ENCODE data around the gene GNG4.
"Not testable (repeated sequence)": the region's sequence is repeated elsewhere in the genome, so short reads cannot be mapped to it uniquely, and the experiment has no call there.

GNG4 gene

DNA sequence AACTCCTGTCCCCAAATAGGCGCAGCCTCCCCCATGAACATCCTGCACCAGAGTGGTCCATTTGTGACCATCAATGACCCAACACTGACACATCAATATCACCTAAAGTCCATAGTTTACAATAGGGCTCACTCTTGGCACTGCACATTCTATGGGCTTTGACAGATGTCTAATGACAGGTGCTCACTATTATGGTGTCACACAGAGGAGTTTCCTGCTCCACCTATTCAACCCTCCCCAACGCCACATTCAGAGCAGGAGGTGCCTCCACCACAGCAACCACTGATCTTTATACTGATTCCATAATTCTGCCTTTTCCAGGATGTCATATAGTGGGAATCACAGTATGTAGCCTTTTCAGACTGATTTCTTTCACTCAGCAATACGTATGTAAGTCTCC is 24.2 kb downstream of the GNG4 start:
- TF ChIP-seq EZH2phosphoT487 (IDR thresholded peaks at IDR 0.05; ENCODE audit: low read length) (no peak), EZH2 (optimal IDR thresholded peaks at IDR 0.05; ENCODE audit: low read depth, low read length) (no peak)
- TF ChIP-seq, protein P1, sequence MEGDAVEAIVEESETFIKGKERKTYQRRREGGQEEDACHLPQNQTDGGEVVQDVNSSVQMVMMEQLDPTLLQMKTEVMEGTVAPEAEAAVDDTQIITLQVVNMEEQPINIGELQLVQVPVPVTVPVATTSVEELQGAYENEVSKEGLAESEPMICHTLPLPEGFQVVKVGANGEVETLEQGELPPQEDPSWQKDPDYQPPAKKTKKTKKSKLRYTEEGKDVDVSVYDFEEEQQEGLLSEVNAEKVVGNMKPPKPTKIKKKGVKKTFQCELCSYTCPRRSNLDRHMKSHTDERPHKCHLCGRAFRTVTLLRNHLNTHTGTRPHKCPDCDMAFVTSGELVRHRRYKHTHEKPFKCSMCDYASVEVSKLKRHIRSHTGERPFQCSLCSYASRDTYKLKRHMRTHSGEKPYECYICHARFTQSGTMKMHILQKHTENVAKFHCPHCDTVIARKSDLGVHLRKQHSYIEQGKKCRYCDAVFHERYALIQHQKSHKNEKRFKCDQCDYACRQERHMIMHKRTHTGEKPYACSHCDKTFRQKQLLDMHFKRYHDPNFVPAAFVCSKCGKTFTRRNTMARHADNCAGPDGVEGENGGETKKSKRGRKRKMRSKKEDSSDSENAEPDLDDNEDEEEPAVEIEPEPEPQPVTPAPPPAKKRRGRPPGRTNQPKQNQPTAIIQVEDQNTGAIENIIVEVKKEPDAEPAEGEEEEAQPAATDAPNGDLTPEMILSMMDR (IDR thresholded peaks at IDR 0.05; ENCODE audit: low read length) = no peak
- H3K4me1 ChIP-seq (ENCODE audit: low read length) = no peaks in the 10 kb centered on the region
- H3K4me2 ChIP-seq (ENCODE audit: low read depth, low read length) = no peak overlapping the region

DNA sequence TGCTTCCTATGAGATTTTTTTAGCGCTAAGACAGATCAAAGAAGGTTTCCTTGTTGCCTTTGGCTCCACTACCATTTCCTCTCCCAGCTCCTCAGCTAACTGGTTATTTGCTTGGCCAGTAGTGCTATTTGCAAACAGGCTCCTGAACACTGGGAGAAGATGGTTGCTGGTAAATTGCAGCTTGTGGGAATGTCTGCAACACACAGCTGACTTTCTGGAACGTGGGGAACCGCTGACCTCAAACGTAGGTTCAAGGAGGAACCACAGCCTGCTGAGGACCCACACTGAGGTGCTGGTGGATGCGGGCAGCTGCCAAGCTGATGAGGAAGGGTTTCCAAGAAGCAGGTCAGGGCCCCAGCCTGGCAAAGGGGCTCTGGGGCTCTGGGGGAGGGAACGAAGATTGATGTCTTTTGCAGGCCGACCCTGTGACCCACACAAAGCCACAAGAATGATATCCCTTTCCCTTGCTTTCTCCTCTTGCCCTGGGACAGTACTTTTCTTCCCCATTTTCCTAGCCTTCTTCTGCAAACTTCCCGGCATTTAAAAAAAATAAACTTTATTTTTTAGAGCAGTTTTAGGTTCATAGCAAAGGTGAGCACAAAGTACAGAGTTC is 24.8 kb downstream of the GNG4 start:
- Histone ChIP-seq H3K9me2 (replicated peaks; ENCODE audit: insufficient read depth, low read length) (no peaks in the 10 kb centered on the region), H4K20me1 (ENCODE audit: insufficient read depth, low read length) (no peaks in the 10 kb centered on the region), H3K4me1 (ENCODE audit: low read length) (no peaks in the 10 kb centered on the region), H3K27ac (ENCODE audit: low read length) (no peak overlapping the region), H3K4me2 (ENCODE audit: low read depth, low read length) (no peak overlapping the region), H3K27me3 (replicated peaks; ENCODE audit: insufficient read depth, low read length) (no peaks in the 10 kb centered on the region), H3K9ac (ENCODE audit: low read length) (no peak overlapping the region), H2AFZ (ENCODE audit: low read length) (no peak overlapping the region), H3K4me3 (ENCODE audit: low read length) (no peak overlapping the region), H3K36me3 (replicated peaks; ENCODE audit: insufficient read depth, low read length) (no peaks in the 10 kb centered on the region), H3F3A (ENCODE audit: insufficient read depth, low read length) (no peaks in the 10 kb centered on the region), H3K9me3 (replicated peaks; ENCODE audit: insufficient read depth, low read length) (no peaks in the 10 kb centered on the region), H3K79me2 (ENCODE audit: low read length) (no peaks in the 10 kb centered on the region)
- no peak for DNase-seq
- TF ChIP-seq EZH2phosphoT487 (IDR thresholded peaks at IDR 0.05; ENCODE audit: low read length) (no peak), EZH2 (optimal IDR thresholded peaks at IDR 0.05; ENCODE audit: low read depth, low read length) (no peak)
- TF ChIP-seq, protein P1 (IDR thresholded peaks at IDR 0.05; ENCODE audit: low read length) = no peak

More for the DNA sequence above, 24.2 kb downstream of the GNG4 start:
- H3K36me3 ChIP-seq (replicated peaks; ENCODE audit: insufficient read depth, low read length) = no peaks in the 10 kb centered on the region
- H4K20me1 ChIP-seq (ENCODE audit: insufficient read depth, low read length) = no peaks in the 10 kb centered on the region
- H3K9me3 ChIP-seq (replicated peaks; ENCODE audit: insufficient read depth, low read length) = no peaks in the 10 kb centered on the region
- H3K27ac ChIP-seq (ENCODE audit: low read length) = no peak overlapping the region
- no peaks in the 10 kb centered on the region for H3K9me2 ChIP-seq (replicated peaks; ENCODE audit: insufficient read depth, low read length)
- H3K4me3 ChIP-seq (ENCODE audit: low read length) = no peak overlapping the region
- H3K9ac ChIP-seq (ENCODE audit: low read length) = no peak overlapping the region
- no peaks in the 10 kb centered on the region for H3K79me2 ChIP-seq (ENCODE audit: low read length)
- no peak overlapping the region for H2AFZ ChIP-seq (ENCODE audit: low read length)
- no peak for DNase-seq
- H3K27me3 ChIP-seq (replicated peaks; ENCODE audit: insufficient read depth, low read length) = no peaks in the 10 kb centered on the region
- no peaks in the 10 kb centered on the region for H3F3A ChIP-seq (ENCODE audit: insufficient read depth, low read length)

DNA sequence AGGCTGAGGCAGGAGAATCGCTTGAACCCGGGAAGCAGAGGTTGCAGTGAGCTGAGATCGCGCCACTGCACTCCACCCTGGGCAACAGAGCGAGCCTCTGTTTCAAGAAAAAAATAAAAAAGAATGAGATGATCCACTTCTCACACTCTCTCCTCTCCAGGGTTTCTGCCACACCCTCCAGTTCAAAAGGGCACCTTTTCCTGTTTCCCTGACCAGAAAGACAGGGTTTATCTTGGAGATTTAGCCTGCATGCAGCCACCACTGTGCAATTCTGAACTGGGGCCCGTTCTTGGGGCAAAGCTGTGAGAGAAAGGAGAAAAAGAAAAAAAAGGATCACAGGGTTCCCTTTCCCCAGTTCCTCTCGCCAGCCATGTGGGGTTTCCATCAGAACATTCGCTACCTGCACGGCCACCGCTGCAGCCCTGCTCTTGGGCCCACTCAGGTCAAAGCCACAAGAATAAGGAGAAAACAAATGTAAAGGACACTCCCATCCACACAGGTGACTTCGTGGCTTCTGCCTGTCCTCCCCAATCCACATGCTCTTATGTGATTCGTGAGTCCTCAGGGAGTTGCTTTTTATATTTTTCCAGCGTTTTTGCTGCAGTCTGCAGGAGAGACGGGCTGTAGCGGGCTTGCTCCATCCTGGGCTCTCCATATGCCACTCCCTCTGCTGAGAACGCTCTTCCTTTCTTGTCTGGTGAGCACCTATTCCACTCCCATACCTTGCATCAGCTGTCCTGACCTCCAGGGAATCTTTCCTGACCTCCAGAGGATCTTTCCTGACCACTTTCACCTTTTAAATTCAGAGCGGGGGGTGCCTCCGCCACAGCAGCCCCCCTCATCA is 26.4 kb downstream of the GNG4 start:
- no peaks in the 10 kb centered on the region for H3K79me2 ChIP-seq (ENCODE audit: low read length)
- no peaks in the 10 kb centered on the region for H3K36me3 ChIP-seq (replicated peaks; ENCODE audit: insufficient read depth, low read length)
- no peaks in the 10 kb centered on the region for H4K20me1 ChIP-seq (ENCODE audit: insufficient read depth, low read length)
- H3K4me2 ChIP-seq (ENCODE audit: low read depth, low read length) = no peak overlapping the region
- no peaks in the 10 kb centered on the region for H3F3A ChIP-seq (ENCODE audit: insufficient read depth, low read length)
- no peaks in the 10 kb centered on the region for H3K27me3 ChIP-seq (replicated peaks; ENCODE audit: insufficient read depth, low read length)
- H3K4me1 ChIP-seq (ENCODE audit: low read length) = no peaks in the 10 kb centered on the region
- H3K4me3 ChIP-seq (ENCODE audit: low read length) = no peak overlapping the region
- H3K9me3 ChIP-seq (replicated peaks; ENCODE audit: insufficient read depth, low read length) = no peaks in the 10 kb centered on the region
- TF ChIP-seq, protein P1 (IDR thresholded peaks at IDR 0.05; ENCODE audit: low read length) = no peak
- TF ChIP-seq EZH2phosphoT487 (IDR thresholded peaks at IDR 0.05; ENCODE audit: low read length) (no peak), EZH2 (optimal IDR thresholded peaks at IDR 0.05; ENCODE audit: low read depth, low read length) (no peak)
- H3K27ac ChIP-seq (ENCODE audit: low read length) = no peak overlapping the region
- DNase-seq = no peak
- H3K9me2 ChIP-seq (replicated peaks; ENCODE audit: insufficient read depth, low read length) = no peaks in the 10 kb centered on the region
- no peak overlapping the region for H3K9ac ChIP-seq (ENCODE audit: low read length)
- H2AFZ ChIP-seq (ENCODE audit: low read length) = no peak overlapping the region

DNA sequence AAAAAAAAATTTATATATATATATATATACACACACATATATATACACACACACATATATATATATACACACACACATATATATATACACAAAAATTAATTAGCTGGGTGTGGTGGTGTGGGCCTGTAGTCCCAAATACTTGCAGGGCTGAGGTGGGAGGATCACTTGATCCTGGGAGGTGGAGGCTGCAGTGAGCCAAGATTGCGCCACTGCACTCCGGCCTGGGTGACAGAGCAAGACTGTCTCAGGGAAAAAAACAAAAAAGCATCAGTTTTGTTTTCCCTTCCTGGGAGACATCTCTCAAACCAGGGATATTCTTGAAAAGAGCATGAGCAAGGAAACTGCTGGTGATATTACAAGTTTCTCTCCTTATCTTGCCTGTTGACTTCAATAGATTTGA is 30.4 kb downstream of the GNG4 start:
- not testable (repeated sequence) for H3K79me2 ChIP-seq (ENCODE audit: low read length); H3K27me3 ChIP-seq (replicated peaks; ENCODE audit: insufficient read depth, low read length); H3K4me1 ChIP-seq (ENCODE audit: low read length); H3K4me3 ChIP-seq (ENCODE audit: low read length); H3F3A ChIP-seq (ENCODE audit: insufficient read depth, low read length); H3K9me3 ChIP-seq (replicated peaks; ENCODE audit: insufficient read depth, low read length); H2AFZ ChIP-seq (ENCODE audit: low read length); H3K27ac ChIP-seq (ENCODE audit: low read length); H3K9me2 ChIP-seq (replicated peaks; ENCODE audit: insufficient read depth, low read length); H3K4me2 ChIP-seq (ENCODE audit: low read depth, low read length); H4K20me1 ChIP-seq (ENCODE audit: insufficient read depth, low read length); H3K36me3 ChIP-seq (replicated peaks; ENCODE audit: insufficient read depth, low read length); H3K9ac ChIP-seq (ENCODE audit: low read length); DNase-seq
